ENCODE results near the gene IPO11.
"Not testable (repeated sequence)": the region's sequence is repeated elsewhere in the genome, so short reads cannot be mapped to it uniquely, and the experiment has no call there.

The IPO11 gene

GRCh38 chr5:62562867-62563266 is 150.3 kb downstream of the IPO11 start:
- TF ChIP-seq ZFX (IDR thresholded peaks at IDR 0.05) (no peak), CTCF (conservative IDR thresholded peaks at IDR 0.05) (no peak; the same call in 1 of the 2 replicates)
- H3K27ac ChIP-seq, result no peak overlapping the region

GRCh38 chr5:62564101-62564500 is 151.5 kb downstream of the IPO11 start:
- H3K27ac ChIP-seq, result no peak overlapping the region
- no peak for TF ChIP-seq ZFX (IDR thresholded peaks at IDR 0.05)
- TF ChIP-seq CTCF (conservative IDR thresholded peaks at IDR 0.05), result no peak

- H3K27ac ChIP-seq, result not testable (repeated sequence)
These were observed 153.2 kb downstream of the IPO11 start for GRCh38 chr5:62565740-62566139.

- H3K27ac ChIP-seq, result no peak overlapping the region
- TF ChIP-seq ZFX (IDR thresholded peaks at IDR 0.05), result no peak
- TF ChIP-seq CTCF (conservative IDR thresholded peaks at IDR 0.05), result no peak
These were observed 155.6 kb downstream of the IPO11 start for GRCh38 chr5:62568143-62568542.

GRCh38 chr5:62568800-62569432 is 156.4 kb downstream of the IPO11 start:
- no peak overlapping the region for H3K27ac ChIP-seq
- TF ChIP-seq ZFX (IDR thresholded peaks at IDR 0.05) (no peak), CTCF (conservative IDR thresholded peaks at IDR 0.05) (no peak)

- no peak overlapping the region for H3K27ac ChIP-seq
- TF ChIP-seq CTCF (conservative IDR thresholded peaks at IDR 0.05), result no peak
- TF ChIP-seq ZFX (IDR thresholded peaks at IDR 0.05), result no peak
These were observed 156.9 kb downstream of the IPO11 start for GRCh38 chr5:62569470-62569869.

GRCh38 chr5:62572918-62573514 is 160.5 kb downstream of the IPO11 start:
- TF ChIP-seq ZFX (IDR thresholded peaks at IDR 0.05) (no peak), CTCF (conservative IDR thresholded peaks at IDR 0.05) (no peak)

GRCh38 chr5:62574599-62574998 is 162.0 kb downstream of the IPO11 start:
- no peak overlapping the region for H3K27ac ChIP-seq
- no peak for TF ChIP-seq CTCF (conservative IDR thresholded peaks at IDR 0.05)
- TF ChIP-seq ZFX (IDR thresholded peaks at IDR 0.05), result no peak

More at GRCh38 chr5:62572918-62573514, 160.5 kb downstream of the IPO11 start:
- H3K27ac ChIP-seq, result no peak overlapping the region
